Measurements from ENCODE around the gene CDK18.
A peak's percentile ranks its signal among the peaks of the same experiment; 100 is the strongest.

Gene CDK18

DNA sequence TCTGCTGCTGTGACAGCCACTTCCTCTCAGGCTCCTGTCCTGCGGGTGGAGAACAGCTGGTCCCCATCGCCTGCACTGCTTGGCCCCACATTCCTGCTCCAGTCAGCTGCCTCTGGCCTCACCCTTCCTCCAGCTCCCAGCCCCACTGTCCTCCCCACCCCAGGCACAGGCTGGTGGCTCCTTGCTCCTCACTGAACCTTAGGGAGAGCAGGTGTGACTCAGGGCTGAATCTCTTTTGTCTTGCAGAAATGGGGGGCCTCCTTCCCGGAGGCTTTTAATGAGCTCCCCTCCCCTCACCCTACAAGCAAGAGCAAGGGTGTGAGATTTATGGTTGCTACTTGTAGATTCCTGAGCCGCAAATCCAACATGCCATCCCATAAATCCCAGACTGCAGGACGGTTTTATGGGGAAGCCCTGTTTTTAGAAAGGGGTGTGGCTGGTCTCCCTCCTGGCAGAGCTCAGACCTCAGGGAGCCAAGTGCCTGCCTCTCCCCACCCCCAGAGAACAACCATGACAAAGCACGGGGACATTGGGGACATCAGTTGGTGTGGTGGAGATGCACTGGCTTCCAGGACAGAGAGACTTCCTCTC, 15.2 kb downstream of the CDK18 start (continued):
- no peak for TF ChIP-seq ZBTB49 (tag by site-specific recombination; IDR thresholded peaks at IDR 0.05; ENCODE audit: low read depth)
- no peak for TF ChIP-seq ZEB2 (tag by site-specific recombination; IDR thresholded peaks at IDR 0.05)
- TF ChIP-seq ZNF701 (tag by site-specific recombination; IDR thresholded peaks at IDR 0.05), result no peak
- no peak for TF ChIP-seq ZNF157 (tag by site-specific recombination; IDR thresholded peaks at IDR 0.05)
- TF ChIP-seq ZNF391 (tag by site-specific recombination; IDR thresholded peaks at IDR 0.05; ENCODE audit: borderline replicate concordance, low read depth), result no peak
- TF ChIP-seq ZNF426 (tag by site-specific recombination; IDR thresholded peaks at IDR 0.05), result no peak
- no peak for TF ChIP-seq ZNF48 (tag by site-specific recombination; IDR thresholded peaks at IDR 0.05)
- peak; percentile 62; the same call in 1 of the 2 replicates for TF ChIP-seq ZNF558 (tag by site-specific recombination; IDR thresholded peaks at IDR 0.05)
- TF ChIP-seq ZNF76 (tag by site-specific recombination; IDR thresholded peaks at IDR 0.05; ENCODE audit: borderline replicate concordance, low read depth), result no peak
- no peak for TF ChIP-seq ZNF677 (tag by site-specific recombination; IDR thresholded peaks at IDR 0.05)
- no peak for TF ChIP-seq GLI2 (tag by site-specific recombination; IDR thresholded peaks at IDR 0.05; ENCODE audit: borderline replicate concordance, low read depth)
- no peak for TF ChIP-seq ZNF174 (tag by site-specific recombination; IDR thresholded peaks at IDR 0.05)
- TF ChIP-seq HOXC10 (CRISPR knock-in tag; IDR thresholded peaks at IDR 0.05), result no peak
- TF ChIP-seq ZNF571 (tag by site-specific recombination; IDR thresholded peaks at IDR 0.05), result no peak
- no peak for TF ChIP-seq ZNF549 (tag by site-specific recombination; IDR thresholded peaks at IDR 0.05)
- no peak for TF ChIP-seq SETDB1 (IDR thresholded peaks at IDR 0.05; ENCODE audit: insufficient read length, low read length)
- TF ChIP-seq ZNF140 (tag by site-specific recombination; IDR thresholded peaks at IDR 0.05), result no peak
- no peak for TF ChIP-seq ZNF354C (tag by site-specific recombination; IDR thresholded peaks at IDR 0.05; ENCODE audit: borderline replicate concordance, low read depth)
- TF ChIP-seq IKZF3 (tag by site-specific recombination; IDR thresholded peaks at IDR 0.05), result no peak
- TF ChIP-seq ZNF843 (tag by site-specific recombination; IDR thresholded peaks at IDR 0.05), result peak; percentile 47; the same call in 1 of the 2 replicates
- no peak for TF ChIP-seq ZNF600 (tag by site-specific recombination; IDR thresholded peaks at IDR 0.05)
- TF ChIP-seq MEIS1 (CRISPR knock-in tag; IDR thresholded peaks at IDR 0.05; ENCODE audit: borderline replicate concordance), result no peak
- TF ChIP-seq, protein P1, sequence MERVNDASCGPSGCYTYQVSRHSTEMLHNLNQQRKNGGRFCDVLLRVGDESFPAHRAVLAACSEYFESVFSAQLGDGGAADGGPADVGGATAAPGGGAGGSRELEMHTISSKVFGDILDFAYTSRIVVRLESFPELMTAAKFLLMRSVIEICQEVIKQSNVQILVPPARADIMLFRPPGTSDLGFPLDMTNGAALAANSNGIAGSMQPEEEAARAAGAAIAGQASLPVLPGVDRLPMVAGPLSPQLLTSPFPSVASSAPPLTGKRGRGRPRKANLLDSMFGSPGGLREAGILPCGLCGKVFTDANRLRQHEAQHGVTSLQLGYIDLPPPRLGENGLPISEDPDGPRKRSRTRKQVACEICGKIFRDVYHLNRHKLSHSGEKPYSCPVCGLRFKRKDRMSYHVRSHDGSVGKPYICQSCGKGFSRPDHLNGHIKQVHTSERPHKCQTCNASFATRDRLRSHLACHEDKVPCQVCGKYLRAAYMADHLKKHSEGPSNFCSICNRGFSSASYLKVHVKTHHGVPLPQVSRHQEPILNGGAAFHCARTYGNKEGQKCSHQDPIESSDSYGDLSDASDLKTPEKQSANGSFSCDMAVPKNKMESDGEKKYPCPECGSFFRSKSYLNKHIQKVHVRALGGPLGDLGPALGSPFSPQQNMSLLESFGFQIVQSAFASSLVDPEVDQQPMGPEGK (tag by site-specific recombination; IDR thresholded peaks at IDR 0.05), result 0 out of 2 replicates have a peak, but pooled peaks have one; percentile 21
- TF ChIP-seq KLF10 (tag by site-specific recombination; IDR thresholded peaks at IDR 0.05), result peak; percentile 77
- TF ChIP-seq KLF8 (tag by site-specific recombination; IDR thresholded peaks at IDR 0.05), result no peak
- TF ChIP-seq, protein P2, sequence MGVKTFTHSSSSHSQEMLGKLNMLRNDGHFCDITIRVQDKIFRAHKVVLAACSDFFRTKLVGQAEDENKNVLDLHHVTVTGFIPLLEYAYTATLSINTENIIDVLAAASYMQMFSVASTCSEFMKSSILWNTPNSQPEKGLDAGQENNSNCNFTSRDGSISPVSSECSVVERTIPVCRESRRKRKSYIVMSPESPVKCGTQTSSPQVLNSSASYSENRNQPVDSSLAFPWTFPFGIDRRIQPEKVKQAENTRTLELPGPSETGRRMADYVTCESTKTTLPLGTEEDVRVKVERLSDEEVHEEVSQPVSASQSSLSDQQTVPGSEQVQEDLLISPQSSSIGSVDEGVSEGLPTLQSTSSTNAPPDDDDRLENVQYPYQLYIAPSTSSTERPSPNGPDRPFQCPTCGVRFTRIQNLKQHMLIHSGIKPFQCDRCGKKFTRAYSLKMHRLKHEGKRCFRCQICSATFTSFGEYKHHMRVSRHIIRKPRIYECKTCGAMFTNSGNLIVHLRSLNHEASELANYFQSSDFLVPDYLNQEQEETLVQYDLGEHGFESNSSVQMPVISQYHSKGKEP (tag by site-specific recombination; IDR thresholded peaks at IDR 0.05), result 0 out of 2 replicates have a peak, but pooled peaks have one; percentile 57
- TF ChIP-seq ZNF350 (tag by site-specific recombination; IDR thresholded peaks at IDR 0.05), result no peak
- no peak for TF ChIP-seq ZNF404 (tag by site-specific recombination; IDR thresholded peaks at IDR 0.05)

All from HEK293 (cell line).